ENCODE measurements around the gene CNR1.
"Not testable (repeated sequence)": the region's sequence is repeated elsewhere in the genome, so short reads cannot be mapped to it uniquely, and the experiment has no call there.

Gene CNR1

DNA sequence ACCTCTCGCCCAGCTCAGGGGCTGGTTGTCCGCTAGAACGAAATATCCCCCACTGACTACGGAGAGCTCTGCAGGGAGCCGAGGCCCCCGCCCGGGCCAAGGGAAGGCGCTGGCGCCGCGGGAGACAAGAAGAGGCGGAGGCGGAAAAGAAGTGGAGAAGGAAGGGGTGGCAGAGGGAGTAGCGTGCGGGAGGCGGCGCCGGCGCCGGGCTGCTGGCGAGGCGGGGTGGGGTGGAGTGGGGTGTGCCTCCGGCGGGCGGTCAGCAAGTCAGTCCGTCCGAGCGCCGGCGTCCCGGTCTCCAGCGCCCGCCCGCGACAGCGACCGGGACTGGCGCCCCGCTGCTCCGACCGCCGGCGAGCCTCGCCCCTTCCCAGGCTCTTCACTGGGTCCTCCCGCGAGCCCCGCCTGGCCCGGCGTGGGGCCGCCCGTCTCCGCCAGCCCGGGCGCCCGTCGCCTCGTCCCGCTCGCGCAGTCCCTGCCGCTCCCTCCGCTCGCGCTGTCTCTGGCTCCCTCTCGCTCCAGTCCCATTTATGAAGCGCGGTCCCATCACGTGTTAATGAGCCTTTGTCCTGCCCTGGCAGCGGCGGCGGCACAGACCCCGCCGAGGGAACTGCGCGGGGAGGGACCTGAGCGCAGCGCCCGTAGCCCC, at the start of gene CNR1:
Gene CNR1 (minus strand): TSS at position 504 of the 649 bp plus-strand sequence. CDS start 21,073 bp downstream, outside the sequence.
- DNase-seq (ENCODE audit: low read depth in 2 of 2), result no peak

DNA sequence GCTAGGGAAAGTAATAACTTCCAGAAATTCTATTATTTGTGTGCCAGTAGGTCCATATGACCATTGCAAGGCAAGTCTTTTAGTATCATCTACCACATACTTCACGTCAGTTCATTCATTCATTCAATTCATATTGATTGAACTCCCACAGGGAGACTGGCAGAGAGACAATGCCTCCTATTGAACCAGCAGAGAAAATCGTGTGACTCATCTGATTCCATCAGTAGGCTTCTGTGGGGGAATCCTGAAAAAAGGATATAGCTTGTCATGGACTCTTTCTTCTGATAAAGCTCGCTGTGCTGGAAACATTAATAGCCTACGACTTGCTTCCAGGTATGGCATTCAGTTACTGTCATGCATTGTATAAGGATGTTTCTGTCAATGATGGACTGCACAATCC, 45.3 kb upstream of the CNR1 start:
- no peak for DNase-seq (ENCODE audit: low read depth in 2 of 2)

DNA sequence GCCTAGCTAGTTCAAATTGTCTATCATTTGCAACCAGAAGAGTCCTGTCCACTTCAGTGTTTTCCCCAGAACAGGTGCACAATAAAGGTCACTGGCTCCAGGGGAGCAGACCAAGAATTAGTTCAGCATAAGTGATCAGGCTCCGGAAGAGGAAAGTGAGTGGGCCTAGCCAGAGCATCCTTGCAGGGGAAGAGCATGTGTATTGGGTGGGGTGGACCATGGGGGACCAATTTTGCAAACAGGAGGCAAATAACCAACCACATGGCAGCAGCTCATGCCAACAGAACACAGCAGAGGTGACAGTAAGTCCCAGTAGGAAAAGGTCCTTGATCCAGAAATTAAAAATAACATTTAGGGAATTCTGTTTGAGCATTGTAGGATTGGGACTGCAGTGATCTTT, 43.2 kb upstream of the CNR1 start:
- DNase-seq (ENCODE audit: low read depth in 2 of 2), result no peak

DNA sequence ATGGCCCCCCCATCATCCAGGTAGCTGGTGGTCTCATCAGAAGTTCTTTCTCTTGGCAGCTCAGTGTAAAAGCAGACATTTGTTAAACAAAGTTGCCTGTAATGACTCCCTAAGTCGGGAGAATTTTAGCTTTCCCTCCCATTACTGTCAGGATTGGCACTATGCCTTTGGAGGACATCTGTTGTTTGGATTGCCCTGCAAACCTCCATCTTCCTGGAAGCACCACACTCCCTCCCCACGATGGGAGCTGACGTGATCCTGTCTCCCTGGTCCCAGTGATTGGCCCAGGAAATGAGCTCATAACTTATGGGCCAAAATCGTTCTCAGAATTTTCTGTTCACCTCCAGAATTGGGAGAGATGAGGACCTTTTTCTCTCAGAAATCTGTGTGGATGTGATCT, 42.6 kb upstream of the CNR1 start:
- no peak for DNase-seq (ENCODE audit: low read depth in 2 of 2)

DNA sequence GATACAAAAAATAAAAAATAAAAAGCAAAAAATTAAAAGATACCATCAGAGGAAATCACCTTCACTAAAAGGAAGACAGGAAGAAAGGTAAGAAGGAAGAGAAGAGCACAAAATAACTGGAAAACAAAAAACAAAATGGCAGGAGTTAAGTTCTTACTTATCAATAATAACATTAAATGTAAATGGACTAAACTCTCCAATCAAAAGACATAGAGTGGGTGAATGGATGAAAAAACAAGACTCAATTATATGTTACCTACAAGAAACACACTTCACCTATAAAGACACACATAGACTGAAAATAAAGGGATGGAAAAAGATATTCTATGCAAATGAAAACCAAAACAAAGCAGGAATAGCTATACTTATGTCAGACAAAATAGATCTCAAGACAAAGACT, 35.6 kb upstream of the CNR1 start:
- DNase-seq (ENCODE audit: low read depth in 2 of 2), result not testable (repeated sequence)

DNA sequence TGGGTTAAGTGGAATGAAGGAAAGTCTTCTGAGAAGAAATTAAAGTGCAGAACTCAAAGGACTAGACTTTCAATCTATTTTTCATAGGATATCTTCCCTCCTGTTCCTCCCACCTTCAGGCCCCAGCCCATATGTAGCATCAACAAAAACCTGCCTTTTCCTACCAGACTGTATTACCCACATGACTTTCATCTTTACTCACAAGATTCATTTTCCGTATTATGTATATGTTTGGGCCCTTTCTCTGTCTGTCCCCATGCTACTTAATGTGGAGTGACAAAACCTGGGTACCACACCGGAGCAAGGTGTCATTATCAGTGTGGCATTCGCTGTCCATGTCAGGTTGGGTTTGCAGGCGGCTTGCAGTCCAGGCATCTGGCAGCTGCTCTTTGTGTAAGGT, 18.8 kb upstream of the CNR1 start:
- no peak for DNase-seq (ENCODE audit: low read depth in 2 of 2)

DNA sequence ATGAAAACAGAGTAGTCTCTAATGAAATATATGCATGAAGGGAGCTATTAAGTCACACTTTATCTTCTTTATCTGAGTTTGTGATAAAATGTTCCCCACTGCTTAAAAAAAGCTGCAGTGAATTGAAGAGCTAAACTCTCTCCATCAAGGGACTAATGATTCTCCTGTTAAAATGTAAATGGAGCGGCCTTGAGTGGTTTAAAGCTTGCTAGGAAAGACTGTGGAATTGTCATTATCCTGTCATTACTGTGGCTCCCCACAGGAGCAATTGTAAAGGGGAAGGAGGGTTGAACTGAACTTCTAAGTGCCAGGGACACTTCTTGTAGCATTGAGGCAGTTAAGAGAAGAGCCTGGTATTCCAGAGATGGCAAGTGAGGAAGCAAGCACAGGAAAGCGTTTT, 17.3 kb upstream of the CNR1 start:
- no peak for DNase-seq (ENCODE audit: low read depth in 2 of 2)

DNA sequence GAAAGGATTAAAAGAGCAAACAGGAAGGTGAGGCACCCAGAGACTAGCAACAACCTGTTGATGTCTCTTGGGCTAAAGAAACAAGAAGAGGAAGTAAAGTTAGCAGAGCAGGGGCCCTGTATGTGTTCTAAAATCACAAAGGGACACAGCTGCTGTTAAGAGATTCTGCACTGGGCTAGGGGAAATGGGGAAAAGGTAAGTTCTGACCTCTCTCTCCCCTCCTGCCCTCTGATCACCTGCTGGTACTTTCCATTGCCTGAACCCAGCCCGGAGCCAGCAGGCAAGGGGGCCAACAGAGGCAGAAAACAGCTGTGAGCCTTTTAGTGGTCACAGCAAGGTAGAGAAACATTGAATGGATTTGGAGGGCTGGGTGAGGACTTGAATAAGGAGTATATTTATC, 13.5 kb upstream of the CNR1 start:
- no peak for DNase-seq (ENCODE audit: low read depth in 2 of 2)

DNA sequence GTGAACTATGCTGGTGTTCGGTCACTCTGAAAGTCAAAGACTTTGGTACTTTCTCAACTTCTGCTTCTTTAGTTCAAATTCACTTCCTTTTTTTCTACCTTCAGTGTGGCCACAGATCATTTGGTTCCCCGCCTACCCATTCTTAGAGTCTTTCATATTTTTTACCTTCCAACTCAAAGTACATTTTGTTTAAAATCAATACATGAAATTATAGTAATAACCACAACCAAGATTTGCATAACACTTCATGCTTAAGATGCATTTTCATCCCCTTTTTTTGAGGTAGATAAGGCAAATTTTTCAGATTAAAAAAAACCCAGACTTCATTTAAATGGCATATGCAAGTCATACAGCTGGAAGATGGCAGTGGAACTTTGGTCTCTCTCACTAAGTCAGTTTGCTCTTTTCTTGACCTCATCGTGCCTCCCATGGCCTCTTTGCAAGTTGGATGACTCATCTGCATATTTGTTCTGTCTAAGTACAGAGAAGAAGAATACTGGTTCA, 11.9 kb upstream of the CNR1 start:
- no peak for DNase-seq (ENCODE audit: low read depth in 2 of 2)

DNA sequence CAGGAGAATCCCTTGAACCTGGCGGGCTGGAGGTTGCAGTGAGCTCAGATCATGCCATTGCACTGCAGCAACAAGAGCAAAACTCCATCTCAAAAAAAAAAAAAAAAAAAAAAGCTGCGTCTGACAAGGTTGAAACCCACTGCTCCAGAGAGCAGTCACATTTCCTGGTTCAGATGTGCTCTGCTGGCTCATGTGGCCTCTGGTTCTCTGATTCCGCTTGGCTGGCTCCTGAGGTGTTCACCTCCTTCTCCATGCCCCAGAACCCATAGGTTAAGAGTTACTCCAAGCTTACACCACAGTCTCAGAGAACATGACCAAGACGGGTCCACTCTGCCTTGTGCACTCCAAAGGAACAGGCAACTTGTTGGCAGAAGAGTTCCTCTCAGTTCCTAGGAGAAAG, 8.8 kb upstream of the CNR1 start:
- no peak for DNase-seq (ENCODE audit: low read depth in 2 of 2)

DNA sequence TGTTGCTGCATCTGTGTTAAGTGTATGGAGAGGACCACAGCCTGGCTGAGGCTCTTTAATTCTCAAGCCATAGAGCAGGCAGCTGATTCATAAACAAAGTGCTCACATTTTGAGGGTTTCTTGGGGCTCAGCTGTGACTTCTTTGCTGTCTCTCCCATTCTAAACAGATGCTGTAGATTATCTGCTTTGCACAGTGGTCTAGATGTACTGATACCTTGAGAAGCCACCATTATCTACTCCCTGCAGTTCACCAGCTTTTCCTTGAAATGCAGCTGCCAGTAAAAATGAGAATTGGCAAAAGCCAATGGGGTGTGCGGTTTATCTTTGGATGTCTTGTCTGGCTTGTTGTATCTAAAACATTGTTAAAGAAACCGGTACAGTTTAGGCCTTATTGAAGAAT, 5.2 kb upstream of the CNR1 start:
- DNase-seq (ENCODE audit: low read depth in 2 of 2), result no peak

DNA sequence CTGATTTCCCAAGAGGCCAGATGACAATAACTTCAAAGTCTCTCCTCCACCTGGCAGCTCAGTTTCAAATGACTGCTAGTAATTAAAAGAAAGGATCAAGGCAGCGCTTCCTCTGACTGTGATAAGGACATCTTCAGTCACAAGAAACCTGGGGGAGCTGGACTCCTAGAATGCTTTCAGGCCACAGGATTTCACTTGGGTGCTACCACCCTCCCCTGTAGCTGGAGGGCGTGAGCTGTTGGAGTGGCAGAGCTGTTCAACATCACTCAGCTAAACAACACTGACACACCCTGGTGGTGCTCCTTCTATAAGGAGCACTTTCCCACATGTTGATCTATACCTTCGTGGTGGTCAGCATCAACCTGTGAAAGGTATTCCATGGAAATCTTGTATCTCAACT, 2.2 kb upstream of the CNR1 start:
- no peak for DNase-seq (ENCODE audit: low read depth in 2 of 2)

DNA sequence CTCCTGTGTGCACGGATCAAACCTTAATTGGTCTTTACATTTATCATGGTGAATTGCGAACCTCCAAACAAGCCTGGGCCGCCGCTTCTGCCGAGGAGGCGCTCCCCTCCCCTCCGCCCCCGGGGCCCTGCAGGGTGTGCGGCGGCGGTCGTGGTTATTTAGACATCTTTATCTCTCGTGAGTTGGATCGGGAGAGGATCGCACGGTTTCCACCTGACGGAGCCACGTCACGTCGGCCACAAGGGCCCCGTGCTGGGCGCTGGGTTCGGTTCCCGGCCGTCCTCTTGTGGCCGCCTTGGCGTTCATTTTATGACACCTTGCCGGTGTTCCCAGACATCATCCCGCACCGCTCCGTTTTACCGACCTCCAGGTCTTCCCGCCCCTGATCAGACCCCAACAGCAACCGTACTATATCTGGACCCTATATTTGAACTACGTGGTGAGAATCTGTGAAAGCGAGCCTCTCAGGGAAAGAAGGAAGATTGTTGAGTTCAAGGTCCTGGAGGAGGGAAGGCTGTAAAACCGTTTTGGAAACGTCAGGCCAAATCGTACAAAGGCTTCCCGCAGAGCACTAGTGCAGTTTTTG, 1.3 kb upstream of the CNR1 start:
- DNase-seq (ENCODE audit: low read depth in 2 of 2), result no peak

DNA sequence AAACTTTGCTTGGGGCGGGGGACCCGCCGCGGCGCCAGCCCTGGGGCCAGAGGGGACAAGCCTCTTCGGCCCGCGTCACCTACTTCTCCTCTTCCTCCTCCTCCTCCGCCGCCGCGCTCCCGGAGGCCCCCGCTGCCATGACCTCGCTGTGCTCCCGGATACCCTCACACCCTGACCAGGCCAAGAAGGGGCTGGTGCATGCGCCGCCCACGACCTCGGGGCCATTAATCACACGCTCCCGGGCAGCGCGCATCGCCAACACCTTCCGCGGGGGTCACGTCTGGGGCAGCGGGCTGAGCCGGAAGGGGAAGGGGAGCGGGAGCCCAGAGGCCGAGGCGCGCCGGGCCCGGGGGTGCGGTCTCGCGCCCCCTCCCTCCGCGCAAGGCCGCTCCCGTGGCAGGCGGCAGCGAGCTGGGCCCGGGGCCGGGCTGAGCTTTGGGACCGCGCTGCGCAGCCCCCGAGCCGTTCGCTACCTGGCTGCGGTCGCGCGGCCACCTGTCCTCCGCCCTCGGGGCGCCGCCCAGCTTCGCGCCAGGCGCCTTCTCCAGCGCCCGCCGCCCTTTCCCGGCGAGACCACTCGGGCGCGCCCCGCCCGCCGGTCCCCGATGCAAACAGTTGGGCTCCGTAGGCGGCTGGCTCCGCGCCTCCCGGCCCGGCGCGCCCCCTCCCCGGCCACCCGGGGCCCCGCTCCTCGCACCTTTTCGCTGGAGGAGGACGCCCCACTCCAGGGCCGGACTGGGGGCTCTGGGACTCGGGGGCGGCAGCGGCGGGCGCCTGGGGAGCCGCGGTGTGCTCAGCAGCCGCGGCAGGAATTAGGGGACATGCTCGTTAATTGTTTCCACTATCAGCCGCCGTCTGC, 575 bp upstream of the CNR1 start:
- DNase-seq (ENCODE audit: low read depth in 2 of 2), result no peak

DNA sequence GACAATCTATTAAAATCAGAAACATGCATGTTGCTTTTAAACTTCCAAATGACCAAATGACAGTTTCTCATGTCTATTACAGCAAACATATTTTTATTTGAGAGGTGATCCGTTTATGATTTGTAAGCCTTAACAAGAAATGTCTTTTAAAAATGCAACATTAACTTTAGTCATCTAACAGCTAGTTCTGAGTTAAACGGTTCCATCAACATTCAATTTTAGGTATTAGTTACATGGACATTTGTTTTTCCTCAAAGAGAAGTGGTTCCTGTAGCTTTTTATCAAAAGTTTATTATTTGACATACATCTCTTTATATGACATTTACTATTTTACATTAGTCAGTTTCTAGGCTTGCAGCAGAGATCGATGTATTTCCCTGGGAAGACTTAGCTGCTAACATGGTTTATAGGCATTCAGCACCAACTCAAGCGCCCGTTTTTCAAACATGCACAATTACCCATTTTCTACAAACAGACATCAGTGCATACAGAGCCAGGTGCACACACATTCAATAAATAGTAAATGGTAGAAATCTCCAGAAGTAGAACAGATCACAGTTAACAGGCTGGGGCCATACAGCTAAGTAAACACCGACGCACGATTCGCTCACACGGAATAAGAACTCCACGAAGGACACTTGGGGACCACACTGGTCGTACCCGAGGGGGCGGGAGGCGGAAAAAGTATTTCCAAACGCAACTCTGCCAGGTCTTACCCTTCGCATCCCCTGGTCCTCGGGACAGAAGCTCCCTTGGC, 882 bp downstream of the CNR1 start:
- no peak for DNase-seq (ENCODE audit: low read depth in 2 of 2)

DNA sequence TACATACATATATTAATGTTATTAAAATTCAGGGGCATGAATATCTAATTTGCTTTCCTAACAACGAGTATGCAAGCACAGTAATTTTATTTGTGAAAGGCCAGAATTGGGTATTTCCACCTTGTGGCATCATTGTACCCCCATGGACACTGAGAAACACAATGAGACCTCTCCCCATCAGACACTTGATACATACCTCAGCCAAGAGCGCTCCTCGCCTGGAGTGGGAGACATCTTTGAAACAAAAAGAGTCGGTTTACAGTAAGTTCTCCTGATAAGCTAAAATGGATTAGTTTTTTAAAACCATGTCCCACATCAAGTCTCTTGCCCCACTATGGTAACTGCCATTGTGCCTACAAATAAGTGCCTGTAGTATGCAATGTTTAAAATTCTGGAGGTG, 2.1 kb downstream of the CNR1 start:
- no peak for DNase-seq (ENCODE audit: low read depth in 2 of 2)

DNA sequence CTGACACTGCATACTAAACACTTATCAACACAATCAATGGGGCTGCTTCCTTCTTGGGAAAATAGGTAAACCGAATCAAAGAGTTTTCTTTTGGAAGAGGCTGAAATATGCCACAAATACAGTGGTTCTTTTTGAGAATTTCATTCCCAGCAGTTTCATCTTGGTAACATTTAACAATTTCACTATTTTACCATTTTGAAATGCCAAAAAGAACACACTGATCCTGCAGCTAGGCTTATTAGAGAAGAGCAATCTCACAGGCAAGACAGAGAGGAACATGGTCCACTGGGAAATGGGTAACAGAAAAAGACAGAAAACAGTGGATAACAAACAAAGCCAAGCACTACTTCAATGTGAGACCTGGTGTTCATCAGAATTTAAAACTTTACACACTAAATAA, 2.5 kb downstream of the CNR1 start:
- no peak for DNase-seq (ENCODE audit: low read depth in 2 of 2)

DNA sequence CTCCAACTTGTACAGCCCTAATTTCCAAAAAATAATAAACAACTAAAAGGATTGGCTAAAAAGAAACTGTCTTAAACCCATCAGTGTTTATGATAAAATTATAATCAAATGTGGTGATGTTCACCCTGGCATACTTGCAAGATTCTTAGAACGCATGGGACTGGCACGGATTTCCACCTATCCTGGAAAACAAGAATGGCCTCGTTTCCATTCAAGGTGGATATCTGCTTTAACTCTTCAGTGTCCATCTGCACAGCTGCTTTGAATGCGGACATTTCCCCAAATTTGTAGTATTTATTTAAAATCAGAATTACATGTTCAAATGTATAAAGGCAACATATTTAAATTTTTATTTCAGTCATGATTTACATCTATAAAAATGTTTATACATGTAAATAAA, 4.2 kb downstream of the CNR1 start:
- no peak for DNase-seq (ENCODE audit: low read depth in 2 of 2)

DNA sequence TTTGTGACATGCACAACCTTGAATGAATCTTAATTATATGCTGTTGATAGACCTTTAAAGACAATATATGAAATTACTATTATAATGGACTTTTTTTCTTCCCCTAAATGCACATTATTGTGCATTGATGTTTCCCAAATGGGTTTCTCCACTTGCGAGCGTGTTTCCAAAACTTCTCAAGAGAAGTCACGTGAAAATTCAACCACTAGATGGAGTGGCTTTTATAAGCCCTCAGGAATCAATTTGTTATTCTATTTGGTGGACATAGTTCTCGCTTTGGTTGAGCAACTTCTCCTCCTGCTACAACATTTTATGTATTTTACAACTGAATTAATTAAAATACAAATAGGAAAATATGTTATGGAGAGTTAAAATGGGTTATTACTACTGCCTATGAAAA, 9.0 kb downstream of the CNR1 start:
- no peak for DNase-seq (ENCODE audit: low read depth in 2 of 2)

DNA sequence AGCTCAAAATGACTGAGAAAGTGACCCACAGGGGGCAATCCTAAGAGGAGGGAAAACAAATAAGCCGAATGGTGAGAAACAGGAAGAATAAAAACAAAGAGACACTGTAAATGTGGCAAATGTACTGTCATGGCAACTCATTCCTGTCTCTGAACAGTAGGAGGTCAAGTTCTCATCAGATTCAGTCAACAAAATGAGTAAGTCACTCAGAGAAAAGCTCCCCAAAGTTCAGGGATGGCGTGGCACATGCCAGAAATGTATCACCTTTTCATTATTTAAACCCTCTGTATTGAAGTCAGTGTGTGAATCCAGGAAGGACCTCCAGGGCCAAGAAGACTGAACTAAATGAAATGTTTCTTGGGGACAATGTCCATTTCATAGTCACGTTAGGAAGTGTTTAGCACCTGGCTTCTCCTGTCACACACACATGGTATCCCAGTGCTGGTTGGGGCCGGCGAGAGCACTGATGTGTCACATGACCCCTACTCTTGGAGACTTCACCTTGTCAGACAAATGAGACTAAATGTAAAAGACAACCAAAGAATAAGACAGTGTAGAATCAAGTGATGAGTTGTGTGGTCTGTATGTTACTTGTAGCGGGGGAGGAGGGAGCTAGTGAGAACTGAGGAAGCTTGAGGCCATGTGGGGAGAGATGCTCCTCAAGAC, 20.7 kb downstream of the CNR1 start:
- no peak for DNase-seq (ENCODE audit: low read depth in 2 of 2)

DNA sequence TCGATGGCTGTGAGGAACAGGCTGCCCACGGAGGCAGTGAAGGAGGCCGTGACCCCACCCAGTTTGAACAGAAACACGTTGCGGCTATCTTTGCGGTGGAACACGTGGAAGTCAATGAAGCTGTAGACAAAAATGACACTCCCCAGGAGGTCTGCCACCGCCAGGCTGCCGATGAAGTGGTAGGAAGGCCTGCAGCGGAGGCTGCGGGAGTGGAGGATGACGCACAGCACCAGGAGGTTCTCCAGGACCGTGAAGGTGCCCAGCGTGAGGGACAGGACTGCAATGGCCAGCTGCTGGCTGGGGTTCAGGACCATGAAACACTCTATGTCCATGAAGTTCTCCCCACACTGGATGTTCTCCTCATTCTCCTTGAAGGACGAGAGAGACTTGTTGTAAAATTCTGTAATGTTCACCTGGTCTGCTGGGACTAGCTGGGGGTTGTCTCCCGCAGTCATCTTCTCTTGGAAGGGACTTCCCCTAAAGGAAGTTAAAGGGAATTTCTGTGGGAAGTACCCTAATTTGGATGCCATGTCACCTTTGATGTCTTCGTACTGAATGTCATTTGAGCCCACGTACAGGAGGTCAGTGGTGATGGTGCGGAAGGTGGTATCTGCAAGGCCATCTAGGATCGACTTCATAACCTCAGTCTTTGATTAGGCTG, 21.4 kb downstream of the CNR1 start:
- no peak for DNase-seq (ENCODE audit: low read depth in 2 of 2)
